Loucy (cell line): ENCODE data around the gene PPFIA4.

ENCODE experiments used
- H2AFZ ChIP-seq: fragments of 200-600 bp; sonication (generic); 2 replicates; pipeline ENCODE4 v1.6.0; 2016; ENCODE audit warnings: antibody characterized with exemption, mild to moderate bottlenecking, low read length, moderate library complexity
- H3F3A ChIP-seq: fragments of 200-600 bp; 2 replicates; pipeline ENCODE4 v1.6.0; 2016; ENCODE audit warnings: antibody characterized with exemption, low read depth, mild to moderate bottlenecking
- H3K27me3 ChIP-seq: fragments of 200-600 bp; sonication (generic); 2 replicates; pipeline ENCODE4 v1.6.1; 2014; ENCODE audit warnings: low read length, mild to moderate bottlenecking; ENCODE audit not compliant: insufficient read depth, poor library complexity, severe bottlenecking
- H3K36me3 ChIP-seq: fragments of 200-600 bp; sonication (generic); 2 replicates; pipeline ENCODE4 v1.6.1; 2016; ENCODE audit warnings: low read length; ENCODE audit not compliant: insufficient read depth
- H3K4me1 ChIP-seq: fragments of 200-600 bp; sonication (generic); 2 replicates; pipeline ENCODE4 v1.5.1; 2014; ENCODE audit warnings: low read length, mild to moderate bottlenecking; ENCODE audit not compliant: insufficient read depth, poor library complexity, severe bottlenecking
- H3K4me2 ChIP-seq: fragments of 200-600 bp; sonication (generic); 2 replicates; pipeline ENCODE4 v1.6.0; 2014; ENCODE audit warnings: antibody characterized with exemption, low read length, low read depth, mild to moderate bottlenecking; ENCODE audit not compliant: poor library complexity, severe bottlenecking
- H3K4me3 ChIP-seq: fragments of 200-600 bp; sonication (generic); 2 replicates; pipeline ENCODE4 v1.5.1; 2014; ENCODE audit warnings: low read length, mild to moderate bottlenecking, mixed read lengths; ENCODE audit not compliant: poor library complexity, severe bottlenecking
- H3K79me2 ChIP-seq: fragments of 200-600 bp; sonication (generic); 2 replicates; pipeline ENCODE4 v1.6.1; 2014; ENCODE audit warnings: low read length; ENCODE audit not compliant: insufficient read depth
- H3K9ac ChIP-seq: fragments of 200-600 bp; sonication (generic); 2 replicates; pipeline ENCODE4 v1.6.0; 2014; ENCODE audit warnings: mild to moderate bottlenecking, low read depth, low read length, moderate library complexity; ENCODE audit not compliant: poor library complexity, severe bottlenecking
- H3K9me2 ChIP-seq: fragments of 200-600 bp; sonication (generic); replicated peaks from 2 replicates; pipeline ENCODE4 v1.6.1; 2016; ENCODE audit warnings: low read depth, low read length, mixed read lengths
- H3K9me3 ChIP-seq: fragments of 200-600 bp; sonication (generic); 2 replicates; pipeline ENCODE4 v1.6.1; 2014; ENCODE audit warnings: mild to moderate bottlenecking, antibody characterized with exemption, low read length, low read depth; ENCODE audit not compliant: insufficient read depth
- H4K20me1 ChIP-seq: fragments of 200-600 bp; sonication (generic); 2 replicates; pipeline ENCODE4 v1.6.0; 2014; ENCODE audit warnings: antibody characterized with exemption, low read length, mild to moderate bottlenecking; ENCODE audit not compliant: insufficient read depth, poor library complexity, severe bottlenecking
- CTCF ChIP-seq: fragments of 200-600 bp; sonication (generic); conservative IDR thresholded peaks from 2 replicates; pipeline ENCODE4 v1.5.1; 2014; ENCODE audit warnings: mild to moderate bottlenecking, antibody characterized with exemption, low read length
- EZH2phosphoT487 ChIP-seq: fragments of 200-600 bp; IDR thresholded peaks from 2 replicates; pipeline ENCODE4 v1.6.1; 2018; ENCODE audit warnings: antibody characterized with exemption, mild to moderate bottlenecking, moderate library complexity, borderline replicate concordance

The PPFIA4 gene

DNA sequence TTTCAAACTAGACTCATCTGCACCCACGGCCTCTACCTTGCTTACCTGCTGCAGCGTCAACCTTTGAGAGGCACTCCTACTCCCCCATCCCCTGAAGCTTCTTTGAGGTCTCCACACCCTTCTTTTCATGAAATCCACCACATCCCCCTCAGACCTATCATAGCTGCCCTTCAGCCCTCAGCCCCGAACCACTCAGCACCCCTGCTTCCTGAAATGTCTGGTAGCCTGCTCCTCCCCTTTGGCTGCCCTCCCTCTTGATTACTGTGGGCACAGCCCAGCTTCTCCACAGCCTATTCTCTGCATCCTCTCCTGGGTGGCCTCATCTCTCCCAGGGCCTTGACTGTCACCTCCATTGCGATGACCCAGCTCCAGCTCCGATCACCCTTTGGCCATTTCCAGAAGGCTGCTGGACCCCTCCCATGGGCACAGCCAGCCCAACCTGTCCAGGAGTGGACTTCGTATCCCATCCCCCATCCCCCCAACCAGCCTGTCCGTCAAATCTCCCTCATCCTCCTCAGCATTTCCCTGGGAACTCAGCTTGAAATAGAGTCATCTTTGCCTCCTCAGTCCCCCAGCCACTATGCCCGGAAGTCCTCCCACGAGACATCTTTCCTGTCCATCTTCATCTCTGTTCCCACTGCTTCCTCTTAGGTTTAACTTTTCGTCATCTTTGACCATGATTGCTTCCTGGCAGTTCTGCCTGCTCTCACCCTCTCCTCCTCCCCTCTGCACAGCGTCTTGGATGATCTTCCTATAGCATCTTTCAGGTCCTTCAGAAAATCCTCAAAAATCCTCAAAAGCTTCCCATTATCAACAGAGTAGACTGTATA lies 95.1 kb downstream of the PPFIA4 start:
- Histone ChIP-seq H3F3A (no peaks in the 10 kb centered on the region), H3K9ac (no peak overlapping the region), H3K4me2 (peak overlapping the region; percentile 49), H3K79me2 (no peaks in the 10 kb centered on the region), H3K9me2 (no peaks in the 10 kb centered on the region), H4K20me1 (no peaks in the 10 kb centered on the region), H3K36me3 (no peaks in the 10 kb centered on the region), H3K27me3 (no peaks in the 10 kb centered on the region), H3K4me3 (no peak overlapping the region), H2AFZ (no peak overlapping the region), H3K4me1 (peaks cover 28% of the 10 kb centered on the region), H3K9me3 (no peaks in the 10 kb centered on the region)
- TF ChIP-seq CTCF (no peak), EZH2phosphoT487 (no peak)

DNA sequence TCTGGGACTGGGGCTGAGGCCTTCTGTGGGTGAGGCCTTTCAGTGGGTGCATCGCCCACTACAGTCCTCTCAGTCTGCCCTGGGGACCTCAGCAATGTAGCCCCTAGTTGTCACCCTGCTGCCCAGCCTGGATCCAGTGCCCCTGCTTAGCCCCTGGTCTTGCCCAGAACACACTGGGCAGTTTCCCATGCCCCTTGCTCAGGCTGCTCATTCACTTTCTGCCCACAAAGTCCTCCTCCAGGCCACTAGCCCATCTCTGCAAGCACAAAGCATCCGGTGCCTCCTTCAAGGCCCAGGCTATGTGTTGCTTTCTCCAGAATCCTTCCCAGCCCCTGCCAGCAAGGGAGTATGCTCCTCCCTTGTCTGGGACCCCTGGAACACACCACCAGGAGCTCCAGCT lies 95.9 kb downstream of the PPFIA4 start:
- H3K4me1 ChIP-seq, result peaks cover 36% of the 10 kb centered on the region
- no peaks in the 10 kb centered on the region for H3K27me3 ChIP-seq
- H3F3A ChIP-seq, result no peaks in the 10 kb centered on the region
- H4K20me1 ChIP-seq, result no peaks in the 10 kb centered on the region
- no peaks in the 10 kb centered on the region for H3K9me2 ChIP-seq
- H3K9ac ChIP-seq, result no peak overlapping the region
- TF ChIP-seq CTCF, result no peak
- TF ChIP-seq EZH2phosphoT487, result no peak
- no peaks in the 10 kb centered on the region for H3K9me3 ChIP-seq
- no peaks in the 10 kb centered on the region for H3K79me2 ChIP-seq
- no peak overlapping the region for H3K4me3 ChIP-seq
- no peak overlapping the region for H3K4me2 ChIP-seq
- no peak overlapping the region for H2AFZ ChIP-seq
- H3K36me3 ChIP-seq, result no peaks in the 10 kb centered on the region

- no peak overlapping the region for H2AFZ ChIP-seq
- no peaks in the 10 kb centered on the region for H3K27me3 ChIP-seq
These were observed 97.7 kb downstream of the PPFIA4 start for GRCh38 chr1:203124011-203124410.

More at GRCh38 chr1:203124011-203124410, 97.7 kb downstream of the PPFIA4 start:
- Histone ChIP-seq H3K9me3 (no peaks in the 10 kb centered on the region), H3K36me3 (no peaks in the 10 kb centered on the region), H3K79me2 (no peaks in the 10 kb centered on the region), H4K20me1 (no peaks in the 10 kb centered on the region), H3K9ac (no peak overlapping the region), H3K4me1 (peaks cover 45% of the 10 kb centered on the region), H3F3A (no peaks in the 10 kb centered on the region), H3K9me2 (no peaks in the 10 kb centered on the region), H3K4me3 (no peak overlapping the region), H3K4me2 (no peak overlapping the region)
- TF ChIP-seq CTCF (no peak), EZH2phosphoT487 (no peak)
